SIG-M5 treated with dmso at 0.1 percent for 504 hours (cell line): ENCODE measurements around the gene KSR2.

Source experiments
- DNase-seq: peaks from one replicate; lab custom pipeline; 2025; ENCODE audit not compliant: unreplicated experiment; lab: John Stamatoyannopoulos, UW

Gene KSR2

DNA sequence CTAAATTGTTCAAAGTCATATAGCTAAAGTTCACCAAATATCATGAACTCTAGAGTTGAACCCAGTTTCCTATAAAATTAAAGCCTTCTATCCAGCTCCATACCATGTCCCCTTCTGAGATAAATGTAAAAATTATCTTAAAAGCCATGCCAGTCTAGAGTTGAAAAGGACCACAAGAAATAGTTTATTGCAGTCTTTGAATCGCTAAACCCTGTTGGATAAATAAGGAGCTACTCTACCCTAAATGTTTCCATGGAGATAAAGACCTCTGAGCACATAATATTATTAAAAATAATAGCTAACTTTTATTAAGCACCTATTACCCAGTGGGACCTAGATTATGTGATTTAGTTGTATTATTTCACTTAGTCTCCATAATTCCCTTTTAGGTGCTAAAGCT, 379.8 kb downstream of the KSR2 start:
- DNase-seq: no peak

DNA sequence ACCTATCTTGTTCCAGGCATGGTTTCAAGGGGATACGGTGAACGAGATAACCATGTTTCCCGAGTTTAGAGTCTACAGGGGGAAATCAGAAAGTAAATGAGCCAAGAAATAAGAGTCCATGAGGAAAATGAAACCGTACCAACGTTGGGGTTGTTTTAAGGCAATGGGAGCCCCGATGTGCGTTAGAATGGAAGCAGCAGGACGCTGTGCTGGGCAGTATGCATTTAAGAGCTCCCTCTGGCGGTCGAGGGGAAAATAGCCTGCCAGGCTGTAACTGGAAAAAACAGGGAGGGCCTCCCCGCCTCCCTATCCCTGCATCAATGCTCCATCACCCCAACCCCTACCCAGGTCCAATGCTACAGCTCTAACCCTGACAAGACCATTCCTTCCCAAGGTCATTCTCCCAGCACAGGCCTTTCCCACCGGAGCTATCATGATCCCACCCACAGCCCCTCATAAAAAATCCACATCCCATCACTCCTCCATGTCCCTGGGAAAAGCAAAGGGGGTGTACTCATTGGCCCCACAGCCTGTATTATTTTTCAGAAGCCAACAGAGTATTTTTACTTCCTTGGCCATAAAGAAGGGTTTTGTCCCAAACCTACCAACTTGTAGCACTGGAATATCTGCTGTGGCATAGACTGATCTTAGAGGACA, 381.0 kb downstream of the KSR2 start:
- DNase-seq: peak; percentile 47

DNA sequence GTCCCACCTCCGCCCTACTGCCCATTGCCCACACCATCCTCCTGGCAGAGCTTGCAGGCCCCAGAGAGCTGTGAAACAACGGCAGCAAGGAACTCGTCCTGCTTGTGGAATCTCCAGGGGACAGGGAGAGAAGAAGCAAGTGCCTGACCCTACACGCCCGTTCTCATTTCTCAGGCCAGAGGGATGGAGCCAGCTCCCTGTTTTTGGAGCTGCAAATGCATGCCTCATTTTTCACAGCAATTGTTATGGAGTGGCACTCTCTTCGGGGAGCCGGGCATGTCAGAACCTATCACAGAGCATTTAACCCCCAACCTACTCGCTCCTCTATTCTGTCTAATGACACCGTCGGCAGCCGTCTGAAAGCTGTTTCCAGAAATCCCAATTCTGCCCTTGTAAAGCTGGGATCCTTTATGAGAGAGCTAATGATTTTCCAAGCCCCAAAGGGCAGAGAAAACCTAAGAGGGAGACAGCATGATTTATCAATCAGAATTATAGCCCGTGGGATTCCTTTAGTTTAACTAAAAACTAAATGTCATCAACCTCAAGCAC, 385.0 kb downstream of the KSR2 start:
- no peak for DNase-seq

DNA sequence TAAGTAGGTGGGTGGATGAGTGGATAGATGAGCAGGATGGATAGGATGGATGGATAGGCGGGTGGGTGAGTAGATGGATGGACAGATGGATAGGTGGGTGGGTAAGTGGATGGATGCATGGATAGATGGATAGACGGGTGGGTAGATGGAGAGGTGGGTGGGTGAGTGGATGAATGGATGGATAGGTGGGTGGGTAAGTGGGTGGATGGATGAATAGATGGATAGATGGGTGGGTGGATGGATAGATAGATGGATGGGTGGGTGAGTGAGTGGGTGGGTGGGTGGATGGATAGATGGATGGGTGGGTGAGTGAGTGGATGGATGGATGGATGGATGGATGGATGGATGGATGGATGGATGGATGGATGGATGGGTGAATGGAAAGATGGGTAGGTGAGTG, 385.7 kb downstream of the KSR2 start:
- DNase-seq: no peak

- DNase-seq: no peak
Observed at GRCh38 chr12:117582135-117582784, 386.5 kb downstream of the KSR2 start.

GRCh38 chr12:117580718-117581062, 388.1 kb downstream of the KSR2 start:
- DNase-seq: peak; percentile 22

GRCh38 chr12:117580015-117580717, 388.6 kb downstream of the KSR2 start:
- no peak for DNase-seq

GRCh38 chr12:117577122-117577657, 391.6 kb downstream of the KSR2 start:
- no peak for DNase-seq

GRCh38 chr12:117576053-117576452, 392.7 kb downstream of the KSR2 start:
- DNase-seq: no peak

DNA sequence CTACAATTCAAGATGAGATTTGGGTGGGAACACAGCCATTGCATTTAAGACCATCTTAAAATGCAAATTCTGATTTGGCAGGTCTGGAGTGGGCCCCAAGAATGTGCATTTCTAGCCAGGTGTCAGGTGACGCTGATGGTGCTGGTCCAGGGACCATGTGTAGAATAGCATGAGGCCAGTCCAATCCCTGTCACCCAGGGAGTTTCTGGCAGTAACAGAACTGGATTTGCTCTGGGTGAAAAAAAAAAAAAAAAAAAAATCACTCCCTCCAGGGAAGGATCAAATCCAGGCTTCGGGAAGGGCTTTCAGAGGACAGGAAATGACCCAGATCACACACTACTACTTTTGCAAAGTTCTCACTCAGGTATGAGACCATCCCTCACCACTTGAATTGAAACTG, 394.1 kb downstream of the KSR2 start:
- DNase-seq: no peak

DNA sequence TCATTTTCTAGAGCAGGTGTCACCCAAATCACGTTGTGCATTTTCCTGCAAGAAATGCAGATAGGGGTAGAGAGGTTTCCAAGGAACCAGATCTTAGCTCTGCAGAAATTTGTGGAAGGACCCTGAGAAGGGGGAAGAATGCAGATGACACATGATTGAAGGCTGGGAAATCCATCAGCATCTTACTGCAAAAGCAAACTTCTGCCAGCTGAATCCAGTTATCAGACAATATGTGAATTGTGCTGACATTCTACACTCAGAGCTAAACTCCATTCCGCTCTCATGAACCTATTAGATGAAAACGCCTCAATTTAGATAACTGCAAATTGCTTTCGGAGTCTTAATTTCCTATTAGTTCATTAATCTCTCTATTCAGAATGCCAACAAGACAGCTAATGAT, 396.0 kb downstream of the KSR2 start:
- DNase-seq: no peak

DNA sequence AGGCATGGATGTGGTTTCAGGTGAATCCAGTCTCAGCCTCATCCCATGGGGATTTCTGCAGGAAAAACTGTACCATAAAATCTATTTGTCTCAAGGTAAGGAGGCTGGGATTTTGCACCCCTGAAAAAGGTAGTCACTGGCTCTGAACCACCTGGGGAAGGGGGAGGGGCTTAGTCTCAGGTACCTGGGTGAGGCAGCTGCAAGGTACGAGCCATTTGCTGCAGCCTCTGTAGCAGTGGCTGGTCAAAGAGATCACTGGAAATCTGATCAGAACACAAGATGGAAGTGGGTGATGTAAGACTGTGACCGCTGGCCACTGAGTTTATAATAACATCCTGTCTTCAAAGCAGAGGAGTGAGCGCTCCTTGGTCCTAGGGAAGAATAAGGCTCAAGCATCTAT, 397.5 kb downstream of the KSR2 start:
- DNase-seq: no peak

DNA sequence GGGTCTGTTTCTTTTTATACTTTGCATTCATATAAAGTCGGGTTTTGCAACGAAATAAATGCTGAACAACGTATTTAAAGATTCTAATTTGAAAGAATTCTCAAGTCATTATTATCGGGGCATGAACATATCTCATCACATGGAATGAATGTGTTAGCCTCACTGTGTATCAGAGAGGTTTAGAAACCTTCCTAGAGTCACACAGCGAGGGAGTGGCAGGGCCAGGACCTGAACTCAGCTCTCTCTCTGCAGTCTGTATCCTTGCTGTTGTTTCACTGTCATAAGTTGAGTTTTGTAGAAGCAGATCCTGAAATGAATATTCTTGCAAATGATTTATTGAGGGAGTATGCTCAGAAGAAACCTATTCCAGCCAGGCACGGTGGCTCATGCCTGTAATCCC, 398.2 kb downstream of the KSR2 start:
- no peak for DNase-seq

GRCh38 chr12:117567644-117568216, 401.1 kb downstream of the KSR2 start:
- no peak for DNase-seq

DNA sequence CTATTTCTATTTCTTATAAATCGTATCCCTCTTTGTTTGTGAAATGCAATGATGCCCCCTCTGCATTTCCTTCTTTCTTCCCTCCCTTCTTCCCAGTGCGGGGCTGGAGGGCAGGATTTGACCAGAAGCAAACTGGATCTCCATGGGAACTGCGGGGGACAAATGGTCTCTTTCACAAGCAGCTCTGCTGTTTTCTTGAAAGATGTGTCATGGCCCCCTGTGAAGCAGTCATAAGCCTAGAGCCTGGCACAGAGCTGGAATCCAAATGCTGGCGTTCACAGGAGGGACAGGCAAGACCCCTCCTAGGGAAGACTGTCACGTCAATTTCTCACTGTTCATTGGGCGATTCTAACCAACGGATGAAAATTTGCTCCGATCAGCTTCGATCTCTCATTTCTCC, 403.9 kb downstream of the KSR2 start:
- no peak for DNase-seq

GRCh38 chr12:117563706-117564105, 405.1 kb downstream of the KSR2 start:
- DNase-seq: no peak

GRCh38 chr12:117563007-117563406, 405.8 kb downstream of the KSR2 start:
- DNase-seq: no peak

- no peak for DNase-seq
Observed at GRCh38 chr12:117561990-117562389, 406.8 kb downstream of the KSR2 start.

DNA sequence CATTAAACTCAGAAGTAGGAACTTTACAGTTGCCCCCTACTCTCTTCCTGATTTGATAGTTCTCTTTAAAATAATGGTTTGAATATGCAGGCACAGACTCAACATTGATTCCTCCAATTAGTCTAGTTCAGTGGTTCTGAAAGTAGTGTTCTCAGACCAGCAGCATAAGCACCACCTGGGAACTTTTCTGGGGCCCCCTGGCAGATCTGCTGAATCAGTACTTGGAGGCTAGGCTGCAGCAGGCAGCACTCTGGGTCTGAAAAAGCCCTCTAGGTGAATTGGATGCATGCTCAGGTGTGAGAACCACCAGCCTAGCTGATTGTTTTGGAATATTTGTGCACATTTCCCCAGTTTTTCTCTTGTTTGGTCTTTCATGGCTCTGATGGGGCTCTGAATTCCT, 408.8 kb downstream of the KSR2 start:
- DNase-seq: no peak

- DNase-seq: no peak
Observed at GRCh38 chr12:117555889-117556288, 412.9 kb downstream of the KSR2 start.

GRCh38 chr12:117552971-117553370, 415.8 kb downstream of the KSR2 start:
- DNase-seq: no peak

DNA sequence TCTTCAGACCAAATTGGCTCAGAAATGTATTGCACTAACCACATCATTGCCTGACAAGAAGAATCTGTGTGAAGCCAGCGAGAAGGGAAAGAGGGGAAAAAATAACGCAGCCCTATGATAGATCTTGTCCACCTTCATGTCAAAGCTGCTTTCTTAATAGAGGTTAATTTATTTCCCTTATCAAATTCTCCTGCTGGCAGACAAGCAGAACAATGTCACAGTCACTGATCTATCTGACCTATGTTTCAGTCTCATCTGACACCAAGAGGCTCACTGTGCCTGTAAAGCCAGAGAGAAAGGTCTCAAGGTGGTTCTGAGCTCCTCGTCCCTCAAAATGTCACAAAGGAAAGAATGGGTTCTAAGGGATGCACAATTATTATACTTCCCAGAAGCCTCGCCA, 417.1 kb downstream of the KSR2 start:
- DNase-seq: no peak
